Peyer's patch (tissue), 4 donors: ENCODE results near the gene LILRA1.

ENCODE experiments used
- CTCF ChIP-seq, 6 experiments: fragments of 450-650 bp in 4 of 6; fragments of 200-600 bp in 2 of 6; sonication (generic) in 1 of 6; IDR thresholded peaks; one replicate each; pipeline ENCODE4 v1.5.1; 2017 to 2019; ENCODE audit warnings: antibody characterized with exemption in 6 of 6, mild to moderate bottlenecking in 3 of 6, moderate library complexity in 1 of 6
- POLR2A ChIP-seq, 2 donors: fragments of 450-650 bp; IDR thresholded peaks; one replicate each; pipeline ENCODE4 v1.5.1; 2017; ENCODE audit warnings: antibody characterized with exemption in 2 of 2, mild to moderate bottlenecking in 2 of 2, moderate library complexity in 2 of 2

GRCh38 chr19:54600212-54600611 lies 6.8 kb downstream of the LILRA1 start:
- TF ChIP-seq POLR2A (IDR thresholded peaks at IDR 0.05), result no peak
- TF ChIP-seq CTCF (IDR thresholded peaks at IDR 0.05), result no peak
